SK-N-SH treated with all-trans-retinoic acid at 6 μM for 48 hours (cell line): ENCODE data around the gene GMEB2.

Experiments
- BACH2 ChIP-seq: fragments of 250-450 bp; sonication (Bioruptor Pico); IDR thresholded peaks from 2 replicates; pipeline ENCODE4 v1.9.0; 2021; ENCODE audit warnings: mild to moderate bottlenecking, borderline replicate concordance
- RARB ChIP-seq: fragments of 250-450 bp; sonication (Bioruptor Pico); IDR thresholded peaks from 2 replicates; pipeline ENCODE4 v1.8.0; 2021; ENCODE audit warnings: mild to moderate bottlenecking, moderate library complexity
- TOX ChIP-seq: fragments of 250-450 bp; sonication (Bioruptor Pico); IDR thresholded peaks from 2 replicates; pipeline ENCODE4 v1.8.0; 2021; ENCODE audit warnings: mild to moderate bottlenecking, moderate library complexity, borderline replicate concordance

- TF ChIP-seq BACH2 (CRISPR knock-in tag) = no peak
- no peak for TF ChIP-seq TOX
- TF ChIP-seq RARB (CRISPR knock-in tag) = no peak
Measured at GRCh38 chr20:63568986-63569949, 57.6 kb downstream of the GMEB2 start.
